OCI-M1 (cell line): ENCODE measurements around the gene AEN.
"Not testable (repeated sequence)": the region's sequence is repeated elsewhere in the genome, so short reads cannot be mapped to it uniquely, and the experiment has no call there.

Experiments
- DNase-seq: peaks from one replicate; lab custom pipeline; 2025; lab: John Stamatoyannopoulos, UW

AEN gene

DNA sequence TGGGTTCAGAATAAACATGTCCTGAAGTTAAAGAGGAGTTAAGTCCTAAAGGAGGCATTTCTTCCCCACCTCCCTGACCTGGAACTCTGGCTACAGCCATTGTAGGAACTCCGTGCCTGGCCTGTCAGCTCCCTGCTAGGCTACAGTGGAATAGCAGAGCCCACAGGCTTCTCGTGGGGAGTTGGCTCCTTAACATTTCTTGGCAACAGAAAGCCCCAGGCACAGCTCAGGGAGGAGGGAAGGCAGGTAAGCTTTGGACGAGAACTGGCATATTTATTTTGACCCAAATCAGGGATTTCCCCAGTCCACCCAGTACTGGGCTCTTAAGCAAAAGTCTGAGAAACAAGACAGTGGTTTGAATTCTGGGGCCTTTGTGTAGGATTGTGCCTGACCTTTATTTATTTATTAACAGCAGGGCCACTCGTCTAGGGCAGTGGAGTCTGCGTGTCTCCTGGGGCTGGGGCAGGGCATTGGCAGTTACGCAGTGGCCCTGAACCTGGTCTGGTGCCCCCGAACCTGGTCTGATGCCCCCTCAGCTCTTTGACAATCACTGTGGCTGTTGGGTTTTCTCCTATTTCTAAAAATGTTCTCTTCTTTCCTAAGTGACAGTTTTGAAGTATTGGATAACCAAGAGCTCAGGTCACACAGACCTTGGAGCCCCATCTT is 9.8 kb downstream of the AEN start:
- no peak for DNase-seq

DNA sequence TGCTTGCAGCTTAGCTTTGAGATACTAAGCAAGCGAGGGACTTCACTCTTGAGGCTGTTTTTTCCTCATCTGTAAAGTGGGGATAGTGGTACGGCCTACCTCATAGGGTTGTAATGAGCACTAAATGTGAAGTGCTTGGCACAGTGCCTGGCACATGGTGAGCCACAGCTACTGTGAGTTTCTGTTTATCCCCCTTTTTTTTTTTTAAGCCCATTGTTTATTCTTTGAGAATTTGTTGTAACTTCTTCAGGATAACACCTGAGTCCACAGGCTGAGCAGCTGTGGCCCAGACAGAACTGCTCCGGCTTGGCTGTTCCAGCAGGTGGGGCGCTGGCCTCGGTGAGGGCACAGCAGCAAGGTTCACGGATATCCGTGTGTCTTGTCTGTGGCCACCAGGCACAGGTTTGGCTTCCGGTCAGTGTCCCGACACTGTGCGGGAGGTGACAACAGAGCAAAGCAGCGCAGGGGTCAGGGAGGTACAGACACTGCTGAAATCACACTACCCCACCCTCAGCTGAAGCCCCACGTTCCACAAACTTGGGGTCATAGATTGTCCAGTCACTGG is 10.4 kb downstream of the AEN start:
- no peak for DNase-seq

DNA sequence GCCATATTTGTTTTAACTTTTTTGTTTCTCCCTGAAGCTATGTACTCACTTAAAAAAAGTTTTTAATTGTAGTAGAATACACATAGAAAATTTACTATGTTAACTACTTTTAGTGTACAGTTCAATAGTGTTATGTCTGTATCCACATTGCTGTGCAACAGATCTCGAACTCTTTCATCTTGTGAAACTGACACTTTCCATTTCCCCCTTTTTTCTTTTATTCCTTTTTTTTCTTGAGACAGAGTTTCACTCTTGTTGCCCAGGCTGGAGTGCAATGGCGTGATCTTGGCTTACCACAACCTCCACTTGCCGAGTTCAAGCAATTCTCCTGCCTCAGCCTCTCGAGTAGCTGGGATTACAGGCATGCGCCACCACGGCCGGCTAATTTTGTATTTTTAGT is 11.7 kb downstream of the AEN start:
- DNase-seq = not testable (repeated sequence)

DNA sequence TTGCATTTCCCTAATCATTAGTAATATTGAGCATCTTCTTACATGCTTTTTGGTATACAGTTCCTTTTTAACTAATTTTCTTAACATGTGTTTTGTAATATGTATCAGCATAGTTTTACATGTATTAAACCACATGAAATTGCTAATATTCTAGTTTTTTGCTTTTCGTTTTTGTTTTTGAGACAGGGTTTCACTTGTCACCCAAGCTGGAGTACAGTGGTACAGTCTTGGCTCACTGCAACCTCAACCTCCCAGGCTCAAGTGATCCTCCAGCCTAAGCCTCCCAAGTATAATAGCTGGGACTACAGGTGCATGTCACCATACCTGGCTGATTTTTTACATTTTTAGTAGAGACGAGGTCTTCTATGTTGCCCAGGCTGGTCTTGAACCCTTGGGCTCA is 13.3 kb downstream of the AEN start:
- DNase-seq = no peak

DNA sequence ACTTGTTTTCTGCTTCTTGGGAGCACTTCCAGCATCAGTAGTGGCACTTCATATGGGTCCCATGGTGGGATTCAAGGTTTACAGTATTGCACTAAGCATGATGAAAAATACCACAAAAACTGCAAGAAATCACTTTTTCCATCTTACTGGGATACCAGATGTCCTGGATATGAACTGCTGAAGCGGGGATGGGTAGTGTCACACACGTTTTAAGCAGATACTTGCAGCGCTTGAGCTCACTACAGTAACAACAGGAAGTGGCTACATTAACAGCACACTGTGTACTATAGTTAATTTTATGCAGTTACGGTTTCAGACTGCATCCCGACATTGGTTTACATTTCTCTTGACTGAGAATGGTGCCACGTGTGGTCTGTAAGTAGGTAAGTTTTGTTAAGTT is 14.2 kb downstream of the AEN start:
- DNase-seq = no peak

DNA sequence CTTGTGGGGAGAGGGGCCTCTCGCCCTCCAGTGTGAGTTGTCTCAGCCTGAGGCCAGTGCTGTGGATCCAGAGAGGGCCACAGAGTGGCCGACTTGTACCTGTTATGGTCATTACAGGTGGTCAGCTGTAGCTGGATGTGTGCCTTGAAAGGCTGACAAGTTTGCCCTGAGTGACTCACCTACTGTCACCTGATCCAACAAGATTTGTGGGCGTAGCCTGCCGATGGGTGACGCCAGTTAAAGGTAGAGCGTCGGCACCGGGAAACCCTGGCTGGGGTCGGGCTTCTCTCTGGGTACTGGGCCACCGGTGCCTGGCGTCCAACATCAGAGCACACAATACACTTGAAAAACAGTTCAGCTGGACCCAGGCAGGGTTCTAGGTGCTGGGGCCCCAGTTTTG is 14.9 kb downstream of the AEN start:
- DNase-seq = no peak

DNA sequence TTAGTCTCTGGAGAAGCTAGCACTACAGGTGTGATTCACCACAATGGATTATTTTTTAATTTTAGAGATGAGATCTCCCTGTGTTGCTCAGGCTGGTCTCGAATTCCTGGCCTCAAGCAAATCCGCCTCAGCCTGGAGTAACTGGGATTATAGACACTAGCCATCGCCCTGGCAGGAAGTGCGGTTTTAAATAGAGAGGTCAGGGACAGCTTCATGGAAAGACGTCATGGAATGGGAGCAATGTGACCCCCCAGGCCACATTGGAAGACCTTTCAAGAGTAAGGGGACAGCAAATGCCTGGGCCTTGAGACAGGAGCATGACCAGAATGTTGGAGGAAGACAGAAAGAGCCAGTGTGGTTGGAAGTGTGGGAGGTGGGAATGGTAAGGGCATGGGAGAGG is 15.5 kb downstream of the AEN start:
- DNase-seq = no peak

DNA sequence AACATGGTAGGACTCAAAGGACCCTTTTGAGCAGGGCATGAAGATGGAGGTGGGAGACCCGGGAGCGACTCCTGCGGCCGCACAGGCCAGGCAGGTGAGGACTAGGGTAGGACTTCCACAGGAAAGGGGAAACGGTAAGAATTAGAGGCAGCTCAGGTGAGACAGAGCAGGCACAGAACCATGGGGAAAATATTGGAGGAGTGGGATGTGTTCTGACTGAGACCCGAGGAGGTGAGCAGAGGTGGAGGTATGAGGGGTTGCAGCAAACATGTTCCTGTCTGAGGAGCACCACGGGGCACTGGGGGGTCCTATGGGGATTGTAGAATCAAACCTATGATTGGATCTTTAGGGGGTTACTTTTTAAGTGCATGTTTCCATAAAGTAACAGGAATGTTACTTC is 16.3 kb downstream of the AEN start:
- DNase-seq = no peak

DNA sequence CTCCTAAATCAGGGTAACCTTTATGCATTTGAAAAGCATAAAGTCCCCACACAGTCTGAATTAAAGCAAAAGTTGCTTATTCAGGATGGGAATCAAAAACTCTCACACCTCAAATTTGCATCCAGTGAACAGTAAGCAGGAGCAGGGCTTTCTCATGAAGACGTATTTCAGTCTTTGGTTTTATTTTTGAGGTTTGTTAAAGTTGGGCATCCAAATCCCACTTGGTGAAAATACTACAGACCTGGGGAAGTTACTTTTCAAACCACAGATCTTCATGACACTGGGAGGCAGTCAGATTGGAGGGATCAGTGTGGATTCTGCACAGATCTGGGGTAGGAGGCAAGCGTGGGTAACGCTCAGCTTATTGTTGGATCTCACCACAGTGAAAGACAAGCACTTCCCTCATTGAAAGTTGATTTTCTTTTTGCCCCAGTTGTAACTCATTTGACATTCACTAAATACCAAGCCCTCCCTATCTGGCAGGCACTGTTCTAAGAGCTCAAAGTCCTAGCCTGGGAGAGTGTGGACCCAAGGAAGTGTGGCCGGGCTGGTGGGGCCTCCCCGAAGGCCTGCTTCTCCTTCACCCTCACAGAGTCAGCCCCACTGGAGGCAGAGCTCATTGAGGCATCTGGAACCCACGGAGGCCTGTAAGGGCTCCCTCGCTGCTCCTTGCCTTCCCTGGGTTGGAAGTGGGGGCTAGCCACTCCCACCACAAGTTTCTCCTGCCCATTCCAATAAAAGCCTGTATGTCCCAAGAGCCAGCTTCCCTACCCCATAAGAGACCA is 16.9 kb downstream of the AEN start:
- DNase-seq = no peak

DNA sequence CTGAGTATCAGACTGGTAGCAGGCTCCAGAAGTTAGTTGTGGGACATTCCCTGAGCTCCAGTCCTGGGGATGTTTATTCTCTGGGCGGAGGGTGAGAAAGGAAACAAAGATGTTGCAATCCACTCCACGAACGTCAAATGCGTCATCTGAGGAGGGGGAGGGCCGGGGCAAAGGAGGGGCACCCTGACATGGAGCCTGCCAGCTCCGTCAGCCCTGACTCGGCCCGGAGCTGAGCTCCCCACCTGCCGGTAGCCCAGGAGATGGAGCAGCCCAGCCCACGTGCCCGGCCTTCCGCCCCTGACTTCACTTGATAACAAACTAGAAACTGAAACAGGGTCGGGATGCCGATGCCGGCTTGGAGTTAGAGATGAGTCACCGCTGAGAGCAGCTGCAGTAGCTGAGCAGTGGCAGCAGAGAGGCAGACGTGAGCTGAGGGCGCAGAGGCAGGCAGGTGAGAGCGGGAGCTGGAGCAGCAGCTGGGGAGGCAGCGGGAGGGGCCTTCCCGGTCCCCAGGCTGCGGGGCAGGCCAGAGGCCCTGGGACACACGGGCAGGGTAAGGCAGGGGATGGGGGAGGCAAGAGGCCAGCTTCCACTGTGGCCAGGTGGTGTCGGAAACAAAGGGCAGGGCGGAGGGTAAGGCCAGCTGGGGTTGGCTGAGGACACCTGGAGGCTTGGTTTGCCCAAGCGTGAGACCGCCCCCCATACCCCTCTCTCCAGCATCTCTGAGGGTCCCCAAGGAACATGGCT is 17.7 kb downstream of the AEN start, which contains the start of gene ISG20:
Gene ISG20, plus strand, starts transcription at position 391 of the 747 bp plus-strand sequence. Its CDS starts 351 bp downstream, at position 742.
- DNase-seq = peak; percentile 98

DNA sequence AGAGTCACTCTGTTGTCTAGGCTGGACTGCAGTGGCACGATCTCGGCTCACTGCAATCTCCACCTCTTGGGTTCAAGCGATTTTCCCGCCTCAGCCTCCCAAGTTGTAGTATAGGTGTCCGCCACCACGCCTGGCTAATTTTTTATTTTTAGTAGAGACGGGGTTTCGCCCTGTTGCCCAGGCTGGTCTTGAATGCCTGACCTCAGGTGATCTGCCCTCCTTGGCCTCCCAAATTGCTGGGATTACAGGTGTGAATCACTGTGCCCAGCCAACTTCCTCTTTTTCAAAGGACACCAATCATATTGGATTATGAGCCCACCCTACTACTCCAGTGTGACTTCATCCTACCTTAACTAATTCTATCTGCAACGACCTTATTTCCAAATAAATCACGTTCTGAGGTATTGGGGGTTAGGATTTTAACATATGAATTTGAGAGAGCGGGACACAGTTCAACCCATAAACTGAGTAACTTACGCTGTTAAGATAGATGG is 20.9 kb downstream of the AEN start:
- DNase-seq = no peak

DNA sequence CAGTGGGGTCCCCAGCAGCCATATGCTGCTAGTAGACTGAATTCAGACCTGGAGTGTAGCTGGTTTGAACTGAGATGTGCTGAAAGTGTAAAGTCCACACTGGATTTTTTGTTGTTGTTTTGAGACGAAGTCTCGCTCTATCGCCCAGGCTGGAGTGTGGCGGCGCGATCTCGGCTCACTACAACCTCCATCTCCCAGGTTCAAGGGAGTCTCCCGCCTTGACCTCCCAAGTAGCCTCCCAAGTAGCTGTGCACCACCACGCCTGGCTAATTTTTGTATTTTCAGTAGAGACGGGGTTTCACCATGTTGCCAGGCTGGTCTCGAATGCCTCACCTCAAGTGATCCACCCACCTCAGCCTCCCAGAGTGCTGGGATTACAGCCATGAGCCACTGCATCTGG is 21.4 kb downstream of the AEN start:
- DNase-seq = not testable (repeated sequence)

DNA sequence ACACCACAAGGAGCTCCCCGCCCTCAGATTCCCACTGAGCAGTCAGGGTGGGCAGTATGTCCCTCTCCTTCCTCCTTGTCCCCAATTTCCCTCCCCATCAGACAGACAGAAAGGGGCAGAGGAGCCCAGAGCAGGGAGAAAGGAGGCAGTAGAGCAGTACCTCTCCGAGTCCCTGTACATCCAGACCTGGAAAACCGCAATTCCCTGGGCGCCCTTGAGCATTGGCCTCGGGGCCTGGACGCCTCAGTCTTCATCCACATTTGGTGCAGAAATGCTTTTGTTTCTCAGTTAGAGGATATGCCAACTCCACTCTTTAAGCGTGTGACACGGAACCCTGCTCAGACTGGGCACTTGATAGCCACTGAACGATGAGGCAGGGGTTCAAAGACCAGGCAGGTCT is 23.6 kb downstream of the AEN start:
- DNase-seq = no peak

DNA sequence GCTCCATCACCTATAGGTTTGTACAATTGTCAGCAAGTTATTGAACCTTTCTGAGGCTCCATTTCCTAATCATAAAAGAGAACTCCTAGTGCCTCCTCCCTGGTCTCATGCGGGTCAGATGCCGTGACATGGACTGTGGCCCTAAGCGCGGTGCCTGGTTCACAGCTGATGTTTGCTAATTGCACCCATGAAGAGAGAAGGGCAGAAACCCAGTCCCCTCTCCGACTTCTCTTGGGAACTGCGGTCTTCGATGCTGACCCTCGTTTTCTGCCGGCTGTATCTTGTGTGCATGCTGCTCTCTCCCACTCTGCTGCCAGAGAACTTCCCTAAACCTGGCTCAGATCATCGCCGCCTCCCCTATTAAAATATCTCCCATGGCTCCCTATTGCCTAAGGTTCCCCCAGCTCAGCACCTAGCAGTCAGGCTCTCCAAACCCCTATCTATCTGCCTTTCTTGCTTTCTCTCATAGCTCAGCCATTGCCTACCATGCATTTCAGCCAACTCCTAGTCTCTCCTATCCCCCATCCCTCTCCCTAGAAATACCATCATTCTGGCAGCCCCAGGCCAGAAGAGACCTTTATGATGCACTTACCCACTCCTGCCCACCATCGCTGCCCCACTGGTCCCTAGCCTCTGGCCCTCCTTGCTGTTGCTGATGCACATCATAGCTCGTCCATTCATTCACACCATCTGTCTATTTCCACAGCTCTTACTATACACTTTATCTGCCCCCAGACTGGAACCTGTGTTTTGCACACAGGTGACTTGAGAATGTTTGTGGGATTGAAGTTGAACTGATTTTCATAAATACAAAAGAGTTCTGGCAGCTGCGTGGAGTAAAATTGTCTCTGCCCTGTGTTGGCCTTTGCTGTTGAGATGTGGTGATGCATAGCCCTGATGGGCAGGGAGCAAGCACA is 24.3 kb downstream of the AEN start:
- no peak for DNase-seq

DNA sequence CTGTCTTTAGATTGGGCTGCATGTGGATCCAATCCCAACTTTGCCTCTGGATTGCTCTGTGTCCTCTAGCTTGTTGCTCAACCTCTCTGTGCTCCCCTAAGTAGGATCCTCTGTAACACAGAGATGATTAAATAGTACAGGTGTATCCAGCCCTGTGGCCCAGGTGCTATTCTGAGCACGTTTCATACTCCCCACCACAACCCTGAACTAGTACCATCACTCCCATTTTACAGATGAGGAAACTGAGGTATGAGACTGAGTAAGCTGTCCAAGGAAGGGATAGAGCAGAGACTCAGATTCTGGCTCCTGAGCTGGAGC is 24.9 kb downstream of the AEN start:
- no peak for DNase-seq

DNA sequence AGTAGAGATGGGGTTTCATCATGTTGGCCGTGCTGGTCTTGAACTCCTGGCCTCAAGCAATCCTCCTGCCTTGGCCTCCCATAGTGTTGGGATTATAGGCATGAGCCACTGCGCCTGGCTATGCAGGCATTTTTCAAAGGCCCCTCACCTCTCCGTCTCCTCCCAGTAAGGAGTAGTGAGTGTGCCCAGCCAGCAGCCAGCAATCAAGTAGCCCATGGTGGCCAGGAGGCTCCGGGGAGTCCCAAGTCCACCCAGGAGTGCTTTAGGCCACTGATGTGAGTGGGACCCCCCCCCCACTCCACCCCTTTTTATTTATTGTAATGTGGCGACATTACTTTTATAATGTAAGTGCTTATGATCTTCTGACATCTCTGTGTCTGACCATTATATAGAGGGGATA is 25.8 kb downstream of the AEN start:
- DNase-seq = no peak

DNA sequence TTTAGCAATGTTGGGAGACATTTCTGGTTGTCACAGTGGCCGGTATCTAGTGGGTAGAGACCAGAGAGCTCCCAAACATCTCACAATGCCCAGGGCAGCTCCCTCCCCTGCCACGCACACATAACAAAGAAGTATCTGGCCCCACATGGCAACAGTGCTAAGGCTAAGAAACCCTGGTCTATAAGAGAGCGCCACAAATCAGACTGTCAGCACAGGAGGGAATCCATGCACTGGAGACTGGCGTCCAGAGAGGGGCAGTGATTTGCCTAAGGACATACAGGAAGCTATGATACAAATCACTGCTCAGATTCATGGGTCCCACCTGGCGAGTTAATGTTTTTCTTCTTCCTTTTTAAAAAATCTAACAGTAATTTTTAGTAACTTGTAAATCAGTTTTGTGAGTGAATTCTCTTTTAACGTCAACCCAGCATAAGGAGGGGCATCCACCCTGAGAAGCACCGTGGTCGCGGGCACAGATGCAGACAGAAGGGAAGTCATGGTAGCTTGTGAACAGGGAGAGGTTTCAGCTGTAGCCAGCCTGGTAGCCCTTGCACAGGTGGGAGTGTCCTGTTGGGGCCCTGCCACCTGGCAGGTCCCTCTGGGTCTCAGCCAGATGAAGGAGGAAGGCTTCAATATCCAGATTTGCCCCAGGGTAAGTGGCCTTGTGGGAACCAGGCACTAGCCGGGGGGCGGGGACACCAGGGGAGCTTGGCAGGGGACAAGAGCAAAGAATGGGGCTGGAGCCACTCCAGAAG is 26.4 kb downstream of the AEN start:
- DNase-seq = no peak

DNA sequence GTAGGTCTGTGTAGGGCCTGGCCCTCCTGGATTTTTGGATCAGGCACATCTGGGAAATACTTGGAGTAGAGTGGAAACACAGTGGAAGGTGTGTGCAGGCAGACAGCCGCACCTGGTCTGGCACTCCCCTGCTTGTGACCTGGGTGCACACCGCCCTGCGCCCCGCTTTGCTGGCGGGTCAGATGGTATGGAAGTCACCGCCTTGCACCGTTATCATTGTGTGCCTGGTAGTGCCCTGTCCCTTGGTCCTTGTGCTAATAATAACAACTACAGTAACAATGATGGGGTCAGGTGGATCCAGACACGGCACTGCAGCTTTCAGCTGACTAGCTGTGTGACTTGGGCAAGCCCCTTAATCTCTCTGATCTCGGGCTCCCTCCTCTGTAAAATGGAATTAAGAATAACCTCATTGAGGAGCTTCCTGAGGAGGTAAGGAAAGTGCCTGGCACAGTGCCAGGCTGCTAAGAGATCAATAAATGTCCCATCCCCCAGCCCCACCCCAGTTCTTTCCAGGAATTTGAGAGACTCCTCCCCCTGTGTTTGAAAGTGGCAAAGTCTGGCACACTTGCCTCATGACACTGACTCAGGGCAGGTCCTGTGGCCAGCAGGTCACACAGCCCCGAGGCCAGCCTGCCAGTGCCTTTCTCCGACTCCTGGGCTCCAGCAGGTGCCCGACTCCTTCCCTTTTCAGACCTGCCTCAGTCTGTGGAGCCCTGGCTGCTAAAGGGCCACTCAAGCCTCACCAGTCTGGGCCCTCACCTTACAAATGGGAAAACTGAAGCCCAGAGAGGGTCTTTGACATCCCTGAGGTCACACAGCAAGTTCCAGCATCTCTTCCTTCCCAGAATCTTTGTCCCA is 27.4 kb downstream of the AEN start:
- no peak for DNase-seq

DNA sequence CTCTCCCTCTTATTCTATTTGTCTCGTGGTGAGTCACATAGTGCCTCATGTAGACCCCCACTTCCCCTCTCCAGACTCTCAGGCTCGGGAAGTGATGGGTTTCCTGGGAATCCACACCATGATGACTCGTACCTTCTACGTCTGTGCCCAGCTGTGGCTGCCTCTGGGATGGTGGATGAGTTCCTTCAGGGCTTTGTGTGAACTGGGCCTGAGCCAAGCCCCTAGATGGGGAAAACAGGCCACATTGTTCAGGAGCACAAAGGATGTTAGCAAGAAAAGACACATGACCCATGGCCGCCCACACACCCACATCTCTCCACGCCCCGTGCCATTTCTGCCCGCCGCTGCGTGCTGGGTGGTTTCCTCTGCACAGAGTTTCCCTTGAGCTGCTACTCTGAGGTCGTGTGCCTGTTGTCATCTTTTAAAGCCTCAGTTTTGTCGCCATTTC is 28.2 kb downstream of the AEN start:
- no peak for DNase-seq
